Right hindlimb (tissue), 1 donor: ENCODE results near the gene ROBO4.

Source experiments
- DNase-seq: peaks from one replicate; pipeline ENCODE4 v3.0.0-alpha.2; 2018

Gene ROBO4

DNA sequence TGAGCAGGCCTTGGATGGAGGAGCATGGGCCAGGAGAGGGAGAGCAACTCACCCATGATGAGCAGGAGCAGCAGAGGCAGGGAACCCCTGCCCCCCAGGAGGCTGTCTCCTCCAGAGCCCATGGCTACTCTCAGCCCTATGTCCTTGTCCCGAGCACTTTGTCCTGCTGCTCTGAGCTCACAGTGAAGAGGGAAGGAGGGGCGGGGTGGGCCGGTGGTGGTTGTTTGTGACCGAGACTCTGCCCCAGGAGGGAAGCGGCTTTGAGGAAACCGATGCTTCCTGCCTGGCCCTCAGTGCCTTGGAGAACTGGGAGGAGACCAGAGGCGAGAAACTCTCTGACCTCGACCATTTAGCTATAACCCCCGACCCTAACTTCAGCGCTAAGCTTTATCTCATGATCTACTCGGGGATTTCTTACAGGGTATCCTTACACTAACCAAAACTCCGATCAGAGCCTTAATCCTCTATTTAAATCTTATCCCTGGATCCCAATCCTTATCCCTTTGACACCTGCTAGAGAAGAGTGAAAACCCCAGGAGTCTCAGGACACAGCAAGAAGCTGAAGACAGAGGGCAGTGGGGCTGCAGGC lies at the start of gene ROBO4:
Gene ROBO4, minus strand, starts transcription at position 192 of the 589 bp plus-strand sequence. Its CDS starts 70 bp downstream, at position 122.
- DNase-seq = no peak

DNA sequence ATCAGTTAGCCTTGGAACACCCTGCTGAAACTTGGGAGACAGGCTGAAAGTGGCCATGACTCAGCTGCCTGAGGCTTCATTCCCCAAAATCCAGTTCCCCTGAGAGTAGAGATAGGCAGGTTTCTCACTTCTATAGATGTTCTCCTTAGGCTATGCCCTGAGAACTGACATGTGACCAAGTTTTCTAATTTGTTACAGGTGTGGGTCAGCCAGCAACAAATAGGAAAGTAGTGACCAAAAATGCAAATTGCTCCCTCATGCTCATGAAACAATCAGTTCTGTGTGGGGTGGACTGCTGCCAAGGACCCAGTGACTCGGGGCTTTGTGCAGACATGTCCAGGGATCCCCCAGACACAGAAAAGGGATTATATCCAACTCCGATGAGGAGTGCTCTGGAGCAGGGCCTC lies 49.1 kb upstream of the ROBO4 start:
- no peak for DNase-seq

DNA sequence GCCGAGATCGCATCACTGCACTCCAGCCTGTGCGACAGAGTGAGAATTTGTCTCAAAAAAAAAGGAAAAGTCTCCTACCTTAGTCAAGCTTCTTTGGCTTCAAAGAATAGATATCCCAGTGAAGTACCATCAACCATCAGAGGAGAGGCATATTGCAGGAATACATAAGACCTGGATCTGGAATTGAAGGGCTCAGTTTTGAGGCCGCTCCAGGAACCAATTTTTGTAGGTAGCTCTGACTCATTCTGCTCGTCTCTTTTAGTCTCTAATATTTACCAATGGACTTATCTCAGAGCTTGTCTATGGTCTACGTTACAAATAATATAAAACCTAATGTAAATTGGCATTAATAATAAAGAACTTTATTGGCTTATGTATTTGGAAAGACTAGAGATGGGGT lies 48.2 kb upstream of the ROBO4 start:
- DNase-seq = no peak

DNA sequence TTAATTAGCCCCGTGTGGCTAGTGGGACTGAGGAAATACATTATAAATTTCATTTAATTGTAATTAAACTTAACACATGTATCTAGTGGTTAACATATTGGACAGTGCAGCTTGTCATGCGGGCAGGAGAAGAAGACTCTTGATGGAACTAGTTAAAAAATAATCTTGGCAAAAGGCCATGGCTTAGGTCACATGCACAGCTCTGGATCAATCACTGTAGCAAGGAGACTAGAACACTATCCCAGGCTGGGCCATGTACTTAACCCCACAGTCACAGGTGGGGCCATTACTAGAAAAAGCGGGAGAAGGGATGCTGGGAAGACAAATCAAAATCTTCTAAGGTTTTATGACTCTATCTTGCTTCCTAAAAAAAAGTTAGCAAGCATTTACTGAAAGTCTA lies 46.9 kb upstream of the ROBO4 start:
- DNase-seq = no peak

DNA sequence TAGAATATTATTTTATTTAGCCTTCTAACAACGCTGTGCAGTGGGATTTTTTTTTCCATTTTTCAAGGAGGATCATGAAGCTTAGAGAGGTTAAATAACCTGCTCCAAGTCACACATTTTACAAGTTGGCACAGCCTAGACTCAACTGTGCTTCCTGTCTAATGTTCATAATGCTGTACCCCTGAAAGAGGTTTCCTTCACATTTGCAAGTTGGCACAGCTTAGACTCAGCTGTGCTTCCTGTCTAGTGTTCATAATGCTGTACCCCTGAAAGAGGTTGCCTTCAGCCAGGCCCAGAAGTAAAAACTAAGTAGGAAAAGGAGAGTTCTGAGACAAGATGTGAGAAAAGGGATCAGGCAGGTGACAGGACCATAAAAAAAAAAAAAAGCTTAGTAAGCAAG lies 46.1 kb upstream of the ROBO4 start:
- no peak for DNase-seq

DNA sequence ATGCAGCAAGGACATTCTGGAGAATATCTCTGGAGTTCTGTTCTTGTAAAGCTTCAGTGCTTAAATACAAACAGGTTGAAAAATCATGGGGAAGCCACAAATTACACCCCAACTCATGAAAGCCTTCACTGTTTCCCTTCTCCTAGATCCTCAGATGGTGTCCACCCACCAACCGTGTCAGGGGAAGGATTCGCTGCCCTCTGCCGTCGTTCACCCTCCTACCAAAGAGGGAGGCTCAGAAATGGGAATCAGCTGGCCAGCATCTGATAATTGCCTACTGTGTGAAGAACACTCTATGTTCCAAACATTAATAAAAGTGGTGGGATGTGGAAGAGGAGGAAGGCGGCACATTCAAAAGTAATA lies 45.6 kb upstream of the ROBO4 start:
- no peak for DNase-seq

DNA sequence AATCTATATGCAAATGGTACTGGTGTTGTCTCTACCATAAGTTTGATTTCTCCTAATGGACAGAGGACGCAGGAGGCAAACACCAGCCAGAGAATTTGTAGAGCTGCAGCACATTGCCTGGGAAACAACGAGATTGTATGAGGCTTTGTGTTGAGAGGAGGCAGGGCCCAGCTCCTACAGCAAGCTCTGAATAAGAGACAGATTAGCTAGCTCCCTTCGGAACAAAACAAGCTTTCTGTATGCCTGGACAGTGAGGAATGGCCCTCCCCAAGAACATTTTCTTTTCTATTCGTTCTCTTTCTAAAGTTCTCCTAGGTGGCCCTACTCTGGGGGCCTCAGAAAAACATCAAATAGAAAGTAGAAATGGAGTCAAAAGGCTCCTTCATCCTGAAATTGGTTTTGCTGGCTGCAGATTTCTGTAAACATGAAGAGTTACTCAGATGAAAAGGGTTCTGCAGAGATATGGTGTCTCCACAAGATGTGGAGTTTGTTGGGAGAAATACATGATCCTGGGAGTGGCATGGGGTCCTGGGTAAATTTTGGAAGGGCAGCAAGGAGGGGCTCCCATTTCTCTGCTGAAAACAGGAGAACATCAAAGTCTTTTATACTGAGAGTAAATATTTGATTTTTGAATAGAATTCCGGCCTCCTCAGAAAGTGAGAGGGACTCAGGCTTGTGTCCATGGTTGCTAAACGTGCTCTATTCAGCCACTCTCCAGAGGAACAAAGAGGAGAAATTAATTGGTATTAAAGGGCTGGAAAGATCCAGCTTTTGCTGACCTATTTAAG lies 45.0 kb upstream of the ROBO4 start:
- no peak for DNase-seq

DNA sequence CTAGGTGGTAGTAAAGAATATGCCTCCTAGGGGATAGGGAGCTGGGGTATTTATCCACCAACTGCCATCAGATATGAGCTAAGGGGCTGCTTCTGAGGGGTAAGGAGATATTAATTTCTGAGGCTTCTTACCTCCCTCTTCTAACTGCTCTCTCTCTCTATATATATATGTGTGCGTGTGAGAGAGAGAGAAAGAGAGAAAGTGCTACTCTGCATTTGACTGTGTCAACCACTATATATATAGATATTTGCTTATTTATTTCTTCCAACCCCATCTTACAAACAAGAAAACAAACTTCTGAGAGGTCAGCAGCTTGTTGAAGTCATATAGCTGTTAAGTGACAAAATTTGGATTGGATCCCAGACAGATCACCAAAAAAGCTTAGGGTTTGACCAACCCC lies 44.0 kb upstream of the ROBO4 start:
- DNase-seq = no peak

DNA sequence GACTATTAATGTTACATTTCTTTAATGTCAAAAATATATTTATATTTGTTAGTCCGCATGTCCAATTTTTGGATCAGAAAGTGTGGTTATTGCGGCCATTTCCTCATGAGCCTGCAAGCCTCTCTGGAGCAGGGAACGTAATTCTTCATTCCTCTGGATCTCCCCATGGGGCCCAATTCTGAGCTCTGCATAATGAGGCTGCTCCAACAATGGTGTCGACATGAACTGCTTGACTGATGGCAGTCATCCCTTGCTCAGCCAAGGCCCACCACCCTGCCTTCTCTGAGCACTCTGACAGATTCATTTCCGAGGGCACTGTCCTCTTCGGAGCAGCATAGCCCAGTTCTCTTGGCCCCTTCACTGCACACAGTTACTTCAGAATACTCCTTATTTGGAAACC lies 41.3 kb upstream of the ROBO4 start:
- DNase-seq = no peak

DNA sequence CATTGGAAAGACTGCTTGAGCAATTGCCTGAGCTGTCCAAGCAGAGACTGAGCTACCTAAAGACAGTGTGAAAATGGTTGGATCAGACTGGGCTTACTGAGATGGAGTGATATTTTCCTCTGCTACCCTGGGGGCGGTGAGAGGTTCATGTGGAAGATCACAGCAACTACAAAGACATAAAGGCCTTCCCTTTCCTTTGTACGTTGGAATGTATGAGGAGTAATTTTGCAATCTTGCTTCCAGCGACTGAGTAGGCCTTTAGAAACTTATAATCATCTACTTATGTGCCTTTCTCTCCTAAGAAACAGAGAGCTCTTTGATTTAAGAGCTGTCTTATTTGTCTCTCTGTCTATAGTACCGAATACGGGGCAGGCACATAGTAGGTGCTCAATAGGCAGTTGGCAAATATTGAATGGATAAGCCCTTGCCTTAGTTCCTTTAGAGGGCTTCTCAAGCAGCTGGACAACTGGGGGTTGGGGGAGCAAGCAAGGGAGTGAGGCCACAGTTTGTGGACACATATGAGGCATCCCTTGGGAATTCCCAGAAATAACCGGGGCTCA lies 40.6 kb upstream of the ROBO4 start:
- DNase-seq = no peak

DNA sequence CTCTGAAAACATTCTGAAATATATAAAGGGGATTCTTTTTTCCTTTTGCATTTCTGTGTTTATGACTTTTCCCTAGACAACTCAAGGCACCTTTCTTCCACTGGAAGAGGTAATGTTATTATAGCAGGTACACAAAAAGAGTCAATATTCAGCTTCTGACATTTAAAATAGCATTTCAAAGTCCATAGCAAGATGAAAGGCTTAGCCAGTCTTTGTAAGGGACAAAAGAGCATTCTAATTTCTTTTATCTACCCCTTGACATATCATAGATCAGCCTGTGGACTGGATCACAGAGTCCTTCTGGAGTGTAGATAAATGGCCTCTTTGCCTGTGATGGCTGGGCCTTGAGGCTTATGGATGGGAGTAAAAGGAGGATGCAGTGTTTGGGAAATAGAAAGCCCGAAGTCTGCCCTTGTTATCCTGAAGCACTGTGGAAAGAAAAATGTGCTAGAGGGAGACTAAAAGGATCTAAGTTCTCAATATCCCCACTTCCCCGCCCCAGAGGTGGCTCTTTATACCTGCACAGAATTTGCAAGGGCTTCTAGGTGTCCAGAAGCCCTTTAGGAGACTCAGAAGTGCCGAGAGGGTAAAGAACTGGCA lies 39.8 kb upstream of the ROBO4 start:
- DNase-seq = no peak

DNA sequence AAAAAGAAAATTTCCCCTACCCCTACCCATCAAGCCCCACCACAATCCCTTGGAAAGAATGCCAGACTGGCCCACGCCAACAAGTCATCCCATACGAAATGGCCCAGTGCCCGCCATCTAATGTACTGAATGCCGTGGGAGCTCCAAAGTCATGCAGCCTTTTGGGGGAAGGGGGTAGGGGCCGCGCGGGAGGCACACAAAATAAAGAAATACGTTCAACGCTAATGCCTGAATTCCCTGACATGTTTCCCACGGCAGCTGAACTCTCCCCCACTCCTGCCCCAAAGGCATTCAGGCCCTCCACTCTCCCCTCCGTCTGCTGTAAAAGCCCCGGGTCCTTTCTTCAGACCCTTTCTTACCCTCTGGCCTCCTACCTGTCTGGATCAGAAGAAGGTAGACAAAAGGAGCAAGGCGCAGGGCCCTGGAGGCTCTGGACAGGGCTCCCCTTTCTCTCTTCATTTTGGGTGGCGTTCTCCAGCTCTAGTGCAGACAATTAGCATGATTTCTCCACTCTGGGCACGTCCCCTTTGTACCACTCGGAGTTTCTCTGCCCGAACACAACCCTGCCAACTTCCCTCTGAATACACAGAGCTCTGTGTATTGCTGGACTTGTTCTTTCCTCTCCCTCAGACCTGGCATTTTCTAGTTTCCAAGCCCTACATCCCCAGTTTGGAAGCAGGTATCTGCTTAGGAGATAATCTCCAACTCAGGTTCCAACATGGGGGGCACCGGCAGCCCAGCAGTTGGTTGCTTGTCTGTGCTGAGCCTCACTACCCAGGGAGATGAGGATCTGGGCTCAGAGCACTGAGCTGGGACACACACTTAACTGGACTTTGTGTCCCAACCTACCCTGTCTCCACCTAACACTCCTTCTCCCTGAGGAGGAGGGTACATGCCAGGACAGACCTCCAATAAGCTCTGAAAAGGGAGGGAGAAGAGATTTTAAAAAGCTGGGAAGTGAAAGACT lies 38.2 kb upstream of the ROBO4 start, which contains the start of gene HEPACAM:
Gene HEPACAM, minus strand, starts transcription at position 500 of the 967 bp plus-strand sequence. Its CDS starts 41 bp downstream, at position 459.
- DNase-seq = no peak

DNA sequence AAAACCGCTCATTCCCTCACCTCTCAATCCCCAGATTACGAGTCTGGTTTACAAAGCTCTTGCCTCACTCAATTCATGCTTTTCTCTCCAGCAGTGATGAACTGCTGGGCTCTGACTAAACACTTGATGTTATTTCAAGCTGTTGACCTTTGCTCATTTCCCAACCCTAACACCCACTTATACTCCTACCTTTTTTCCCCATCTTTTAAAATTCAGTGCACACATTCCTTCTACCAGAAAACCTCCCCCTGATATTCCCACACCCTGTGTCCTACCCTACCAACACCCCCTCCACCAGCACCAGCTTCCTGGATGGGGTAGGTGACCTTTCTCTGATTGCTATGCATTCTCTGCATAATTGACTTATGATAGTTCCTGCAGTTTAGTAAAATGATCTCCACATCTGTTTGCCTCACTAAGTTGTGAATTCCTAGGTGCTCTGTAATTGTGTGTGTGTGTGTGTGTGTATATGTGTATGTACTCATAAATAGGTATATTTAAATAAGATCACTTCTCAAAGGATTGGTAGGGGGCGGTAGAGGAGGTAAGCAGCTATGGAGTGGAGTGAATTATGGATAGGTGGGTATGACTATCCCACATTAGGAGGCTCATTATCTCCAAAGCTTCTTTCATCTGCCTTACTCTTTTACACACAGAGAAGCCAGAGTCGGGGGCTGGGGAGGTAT lies 37.3 kb upstream of the ROBO4 start:
- DNase-seq = no peak

DNA sequence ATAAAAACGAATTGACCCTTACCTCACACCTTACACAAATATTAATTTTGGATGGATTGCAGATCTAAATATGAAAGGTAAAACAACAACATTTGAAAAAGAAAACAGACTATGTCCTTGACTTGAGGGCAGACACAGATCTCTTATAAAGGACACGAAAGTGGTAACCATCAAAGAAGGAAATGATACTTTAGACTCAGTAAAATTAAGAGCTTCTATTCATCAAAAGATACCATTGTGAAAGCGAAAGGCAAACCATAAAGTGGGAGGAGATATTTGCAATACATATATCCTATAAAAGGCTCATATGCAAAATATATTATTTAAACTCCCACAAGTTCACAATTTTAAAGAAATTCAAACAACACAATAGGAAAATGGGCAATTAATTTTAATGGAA lies 33.1 kb upstream of the ROBO4 start:
- DNase-seq = no peak

DNA sequence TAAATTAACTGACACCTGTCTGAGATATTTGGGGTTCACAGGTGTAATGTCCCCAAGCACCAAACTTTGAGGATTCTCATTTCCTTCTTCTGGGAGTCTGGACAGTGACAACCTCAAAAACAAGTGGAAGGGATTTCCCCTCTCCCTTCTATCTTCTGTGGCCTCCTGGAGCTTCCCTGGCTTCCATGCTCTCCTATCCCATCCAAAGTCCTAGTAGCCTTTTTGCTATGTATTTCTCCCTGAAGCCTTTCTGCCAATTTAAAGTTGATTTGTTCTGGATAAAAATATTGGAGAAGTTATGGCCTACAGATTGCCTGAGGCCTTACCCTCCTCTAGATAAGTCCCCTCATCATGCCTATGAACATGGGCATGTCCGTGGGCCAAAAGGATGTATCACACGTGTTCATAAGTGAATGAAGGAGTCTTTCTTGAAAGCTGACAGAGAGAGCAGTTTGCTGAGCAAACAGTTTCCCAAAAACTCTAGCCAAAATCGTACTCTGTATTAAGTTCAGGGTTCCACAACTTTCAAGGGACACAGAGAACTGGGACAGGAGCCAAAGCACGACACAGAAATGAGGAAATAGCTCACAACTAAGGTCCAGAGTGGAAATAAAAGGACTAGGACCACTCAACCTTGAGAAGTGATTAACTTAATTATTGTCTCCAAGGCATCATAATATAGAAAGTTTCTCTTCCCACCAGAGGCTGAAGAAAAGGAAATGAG lies 31.4 kb upstream of the ROBO4 start:
- DNase-seq = no peak

DNA sequence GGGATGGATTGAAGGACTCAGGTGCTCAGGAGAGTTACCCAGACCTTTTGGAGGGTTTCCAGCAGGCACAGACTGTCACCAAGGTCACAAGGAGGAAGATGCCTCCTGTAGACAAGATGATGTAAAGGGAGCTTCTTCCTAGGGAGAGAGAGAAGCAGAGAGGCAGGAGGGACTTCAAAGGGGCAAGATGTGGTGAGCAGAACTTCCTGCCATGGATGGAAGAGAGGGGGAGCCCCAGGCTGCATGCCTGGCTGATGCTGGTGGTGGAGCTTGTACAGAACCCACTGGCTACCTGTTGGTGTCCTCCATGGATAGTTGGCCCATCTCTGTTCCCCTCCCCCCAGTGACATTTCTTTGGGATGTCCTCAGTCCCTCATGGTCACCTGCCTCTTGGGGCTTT lies 25.6 kb upstream of the ROBO4 start:
- no peak for DNase-seq

DNA sequence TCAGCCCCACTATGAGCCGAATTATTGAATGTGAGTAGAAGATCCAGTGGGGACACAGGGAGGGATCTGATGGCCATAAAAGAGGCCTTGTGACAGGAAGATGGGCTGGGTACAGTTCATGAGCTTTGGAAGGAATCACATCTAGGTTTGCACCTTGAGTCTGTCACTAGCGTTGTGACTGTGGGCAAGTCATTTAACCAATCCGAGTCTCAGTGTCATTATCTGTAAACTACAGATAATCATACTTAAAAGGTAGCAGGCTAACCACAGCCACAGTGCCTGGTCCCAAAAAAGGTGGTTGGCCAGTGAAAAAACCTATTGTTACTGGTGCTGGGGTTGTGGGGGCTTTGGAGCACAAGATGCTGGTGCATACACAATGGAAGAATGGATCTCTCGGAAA lies 25.2 kb upstream of the ROBO4 start:
- DNase-seq = no peak

DNA sequence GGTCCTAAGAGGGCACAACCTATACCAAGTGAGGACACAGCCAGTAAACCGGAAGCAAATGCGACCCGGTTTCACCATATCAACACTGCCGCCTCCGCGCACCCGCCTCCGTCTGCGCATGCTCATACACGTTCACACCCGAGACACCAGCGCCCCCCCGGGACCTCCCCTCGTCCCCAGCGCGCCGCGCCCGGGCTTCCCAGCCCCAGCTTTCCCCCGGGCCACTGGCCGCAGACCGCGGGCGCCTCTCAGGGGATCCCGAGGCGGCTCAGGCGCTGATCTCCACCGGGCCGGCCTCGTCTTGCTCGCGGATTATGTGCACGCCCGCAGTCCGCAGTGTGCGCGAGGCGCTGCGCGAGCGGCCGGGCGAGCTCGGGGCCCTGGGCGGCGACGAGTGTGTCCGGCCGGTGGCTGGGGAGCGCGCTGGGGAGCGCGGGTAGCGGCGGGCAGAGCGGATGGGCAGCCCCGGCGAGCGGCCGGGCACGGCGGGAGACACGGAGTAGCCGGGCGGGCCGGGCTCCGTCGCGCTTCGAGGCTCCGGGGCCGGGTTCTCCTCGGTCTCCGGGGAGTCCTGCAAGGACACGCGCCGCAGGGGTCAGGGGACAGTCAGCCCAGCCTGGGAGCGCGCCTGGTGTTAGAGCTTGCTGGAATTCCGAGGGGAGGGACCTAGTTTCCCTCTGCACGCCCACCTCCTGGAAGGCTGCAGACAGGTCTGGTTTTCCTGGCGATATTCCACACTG lies 23.4 kb upstream of the ROBO4 start:
- peak; percentile 87 for DNase-seq

DNA sequence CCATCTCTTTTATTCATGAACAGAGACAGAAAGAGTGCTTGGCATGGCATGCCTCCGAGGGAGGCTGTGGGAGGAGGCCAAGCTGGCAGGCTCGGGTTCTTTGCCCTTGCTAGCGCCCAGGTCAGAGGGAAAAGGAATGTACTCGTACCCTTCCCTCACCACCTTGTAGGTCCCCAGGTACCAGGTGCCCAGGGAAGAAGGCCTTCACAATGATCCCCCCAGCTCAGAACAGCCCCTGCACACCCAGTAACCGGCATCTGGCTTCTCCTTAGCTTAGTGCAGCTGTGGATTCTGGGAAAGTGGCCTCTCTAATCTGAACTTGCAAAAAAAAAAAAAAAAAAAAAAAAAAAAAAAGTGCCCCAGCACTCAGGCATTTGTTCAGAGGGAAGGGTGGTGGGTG lies 22.7 kb upstream of the ROBO4 start:
- DNase-seq = no peak

DNA sequence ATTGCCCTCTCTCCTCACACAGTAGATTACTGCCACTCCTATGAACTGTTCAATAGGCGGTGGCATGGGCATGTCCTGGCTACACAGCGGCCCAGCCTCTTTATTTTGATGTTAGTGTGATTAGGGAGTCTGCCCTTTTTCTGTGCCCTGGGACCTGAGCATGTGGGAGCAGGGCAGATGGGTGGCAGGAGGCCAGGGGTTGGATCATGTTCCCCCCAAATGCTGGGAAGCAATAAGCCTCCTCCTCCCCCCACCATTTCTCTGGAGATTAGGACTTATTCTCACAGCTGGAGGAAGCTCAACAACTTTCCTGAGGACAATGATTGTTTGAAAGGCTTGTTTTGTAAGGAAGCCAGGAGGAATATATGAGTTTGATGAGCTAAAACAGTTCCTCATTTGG lies 22.2 kb upstream of the ROBO4 start:
- DNase-seq = no peak

DNA sequence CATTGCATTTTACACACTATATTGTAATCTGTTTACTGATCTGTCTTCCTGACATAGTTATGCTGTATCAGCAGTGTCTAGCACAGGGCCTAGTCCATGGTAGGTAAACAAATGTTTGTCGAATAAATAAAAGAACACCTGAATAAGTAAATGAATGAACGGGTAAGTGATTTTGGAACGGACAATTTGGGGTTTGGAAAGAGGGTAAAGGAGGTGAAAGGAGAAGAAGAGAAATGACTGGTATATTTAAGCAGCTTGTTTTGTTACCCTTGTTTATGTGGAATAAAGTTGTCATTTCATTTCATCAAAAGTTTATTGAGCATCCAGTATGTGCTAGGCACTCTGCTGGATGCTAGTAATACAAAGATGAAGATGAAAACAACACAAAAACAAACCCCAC lies 21.3 kb upstream of the ROBO4 start, which contains the start of gene HEPN1:
Gene HEPN1, plus strand, starts transcription at position 301 of the 400 bp plus-strand sequence.
- DNase-seq = no peak
